ENCODE data around the gene CHCHD6. TPM values are rescaled to one million over a fixed set of nuclear protein-coding genes. Genes with fewer than 3 reads are reported as not detected.

Gene CHCHD6
- total RNA-seq, 4 donors from 2014 or later = 13.4 to 22.0 (median 16.1) TPM

- peaks cover 78% of the 10 kb centered on the region for H3K4me1 ChIP-seq
- WGBS = 87% methylated on average over 4 of the region's 19 CpGs
- H3K4me3 ChIP-seq = no peak overlapping the region
- H3K9me3 ChIP-seq = no peaks in the 10 kb centered on the region
- H3K27ac ChIP-seq = no peak overlapping the region
- TF ChIP-seq POLR2A (IDR thresholded peaks at IDR 0.05) = no peak
- no peak for TF ChIP-seq POLR2AphosphoS5 (IDR thresholded peaks at IDR 0.05)
- TF ChIP-seq CTCF (IDR thresholded peaks at IDR 0.05) = no peak
- no peak for TF ChIP-seq EP300 (IDR thresholded peaks at IDR 0.05)
- no peak for DNase-seq (ENCODE audit: low spot score in 2 of 2)
- no peaks in the 10 kb centered on the region for H3K36me3 ChIP-seq
- H3K27me3 ChIP-seq = no peaks in the 10 kb centered on the region
Observed at GRCh38 chr3:126997455-126998038, 293.5 kb downstream of the CHCHD6 start.

- no peak for DNase-seq (ENCODE audit: low spot score in 2 of 2)
- no peaks in the 10 kb centered on the region for H3K27me3 ChIP-seq
- peaks cover 78% of the 10 kb centered on the region for H3K4me1 ChIP-seq
- H3K27ac ChIP-seq = peak overlapping the region; percentile 6
- no peak for TF ChIP-seq POLR2A (IDR thresholded peaks at IDR 0.05)
- no peak for TF ChIP-seq EP300 (IDR thresholded peaks at IDR 0.05)
- TF ChIP-seq CTCF (IDR thresholded peaks at IDR 0.05) = no peak
- TF ChIP-seq POLR2AphosphoS5 (IDR thresholded peaks at IDR 0.05) = no peak
- no peaks in the 10 kb centered on the region for H3K9me3 ChIP-seq
- no peak overlapping the region for H3K4me3 ChIP-seq
- 80% methylated on average over 2 of the region's 4 CpGs for WGBS
- no peaks in the 10 kb centered on the region for H3K36me3 ChIP-seq
Observed at GRCh38 chr3:126998320-126998719, 294.3 kb downstream of the CHCHD6 start.

- peaks cover 78% of the 10 kb centered on the region for H3K4me1 ChIP-seq
- no peak overlapping the region for H3K27ac ChIP-seq
- no peaks in the 10 kb centered on the region for H3K9me3 ChIP-seq
- WGBS = 39% methylated on average over 3 of the region's 3 CpGs
- no peaks in the 10 kb centered on the region for H3K36me3 ChIP-seq
- TF ChIP-seq POLR2AphosphoS5 (IDR thresholded peaks at IDR 0.05) (no peak), EP300 (IDR thresholded peaks at IDR 0.05) (no peak), POLR2A (IDR thresholded peaks at IDR 0.05) (no peak), CTCF (IDR thresholded peaks at IDR 0.05) (no peak)
- H3K4me3 ChIP-seq = no peak overlapping the region
- DNase-seq (ENCODE audit: low spot score in 2 of 2) = no peak
- no peaks in the 10 kb centered on the region for H3K27me3 ChIP-seq
Observed at GRCh38 chr3:126998728-126999127, 294.7 kb downstream of the CHCHD6 start.

- WGBS = 100% methylated on average over 1 of the region's 15 CpGs
- H3K4me3 ChIP-seq = no peak overlapping the region
- TF ChIP-seq CTCF (IDR thresholded peaks at IDR 0.05) = no peak
- TF ChIP-seq EP300 (IDR thresholded peaks at IDR 0.05) = no peak
- no peak for TF ChIP-seq POLR2AphosphoS5 (IDR thresholded peaks at IDR 0.05)
- no peak for TF ChIP-seq POLR2A (IDR thresholded peaks at IDR 0.05)
- H3K4me1 ChIP-seq = peaks cover 78% of the 10 kb centered on the region
- H3K27ac ChIP-seq = no peak overlapping the region
- no peaks in the 10 kb centered on the region for H3K9me3 ChIP-seq
- H3K36me3 ChIP-seq = no peaks in the 10 kb centered on the region
- H3K27me3 ChIP-seq = no peaks in the 10 kb centered on the region
- no peak for DNase-seq (ENCODE audit: low spot score in 2 of 2)
Observed at GRCh38 chr3:126999383-126999782, 295.3 kb downstream of the CHCHD6 start.

- Histone ChIP-seq H3K27ac (no peak overlapping the region), H3K4me1 (peaks cover 73% of the 10 kb centered on the region), H3K9me3 (no peaks in the 10 kb centered on the region), H3K27me3 (no peaks in the 10 kb centered on the region), H3K36me3 (no peaks in the 10 kb centered on the region), H3K4me3 (no peak overlapping the region)
- DNase-seq (ENCODE audit: low spot score in 2 of 2) = no peak
- 81% methylated on average over 14 of the region's 15 CpGs for WGBS
- TF ChIP-seq POLR2A (IDR thresholded peaks at IDR 0.05) (no peak), EP300 (IDR thresholded peaks at IDR 0.05) (no peak), POLR2AphosphoS5 (IDR thresholded peaks at IDR 0.05) (no peak), CTCF (IDR thresholded peaks at IDR 0.05) (no peak)
Observed at GRCh38 chr3:127000119-127000518, 296.1 kb downstream of the CHCHD6 start.
